Effector memory CD4-positive, alpha-beta T cell (primary cell): Measurements from ENCODE around the gene NCKIPSD.
A peak's percentile ranks its signal among the peaks of the same experiment; 100 is the strongest.
"Not testable (repeated sequence)": the region's sequence is repeated elsewhere in the genome, so short reads cannot be mapped to it uniquely, and the experiment has no call there.

Experiments used
- DNase-seq, 3 donors: peaks; one replicate each; pipeline ENCODE4 v3.0.0-alpha.2; 2020
- H3K27ac ChIP-seq: 2 replicates; pipeline ENCODE4 v1.7.0; 2013; ENCODE audit warnings: mild to moderate bottlenecking, low read length, moderate library complexity; ENCODE audit not compliant: insufficient read depth, poor library complexity, severe bottlenecking
- H3K27me3 ChIP-seq: replicated peaks from 2 replicates; pipeline ENCODE4 v1.7.0; 2013; ENCODE audit warnings: mild to moderate bottlenecking, low read length; ENCODE audit not compliant: insufficient read depth, control insufficient read depth, poor library complexity, severe bottlenecking
- H3K36me3 ChIP-seq: 2 replicates; pipeline ENCODE4 v1.7.0; 2013; ENCODE audit warnings: mild to moderate bottlenecking, low read length, moderate library complexity; ENCODE audit not compliant: control insufficient read depth, insufficient read depth
- H3K4me1 ChIP-seq: 2 replicates; pipeline ENCODE4 v1.7.0; 2013; ENCODE audit warnings: low read length, mild to moderate bottlenecking; ENCODE audit not compliant: control insufficient read depth, insufficient read depth, poor library complexity, severe bottlenecking
- H3K4me3 ChIP-seq: 2 replicates; pipeline ENCODE4 v1.7.0; 2013; ENCODE audit warnings: low read length, low read depth, mild to moderate bottlenecking; ENCODE audit not compliant: insufficient read depth, poor library complexity, severe bottlenecking
- H3K9me3 ChIP-seq: 2 replicates; pipeline ENCODE4 v1.7.0; 2013; ENCODE audit warnings: mild to moderate bottlenecking, low read length, moderate library complexity; ENCODE audit not compliant: control insufficient read depth
- total RNA-seq, 3 donors: gene quantifications; one replicate each; lab custom pipeline; 2026; lab: John Stamatoyannopoulos, UW

The NCKIPSD gene
- total RNA-seq: 12.3 to 15.1 (median 14.0) reads per million in 3 donors

GRCh38 chr3:48685603-48686511 is at the start of gene NCKIPSD:
Gene NCKIPSD (minus strand): TSS chr3:48685915. CDS start chr3:48685807, 108 bp downstream.
- no peaks in the 10 kb centered on the region for H3K27me3 ChIP-seq
- peak within 1 kb of the TSS; percentile 82 for H3K27ac ChIP-seq
- no peaks in the 10 kb centered on the region for H3K9me3 ChIP-seq
- peak; percentile 76 to 83 (median 83) for DNase-seq
- H3K4me1 ChIP-seq: peaks cover 12% of the 10 kb centered on the region
- peaks cover 49% of the 10 kb centered on the region for H3K36me3 ChIP-seq
- H3K4me3 ChIP-seq: peak within 1 kb of the TSS; percentile 79

- not testable (repeated sequence) for H3K27ac ChIP-seq, H3K4me3 ChIP-seq, H3K27me3 ChIP-seq, DNase-seq, H3K4me1 ChIP-seq, H3K9me3 ChIP-seq, H3K36me3 ChIP-seq
These were observed 49.5 kb upstream of the NCKIPSD start for GRCh38 chr3:48735075-48735767.

GRCh38 chr3:48734541-48734940 is 48.8 kb upstream of the NCKIPSD start:
- not testable (repeated sequence) for H3K4me1 ChIP-seq, H3K27me3 ChIP-seq, H3K27ac ChIP-seq, DNase-seq, H3K4me3 ChIP-seq, H3K36me3 ChIP-seq, H3K9me3 ChIP-seq

GRCh38 chr3:48733752-48734518 is 48.2 kb upstream of the NCKIPSD start:
- not testable (repeated sequence) for H3K4me3 ChIP-seq, H3K27ac ChIP-seq, H3K36me3 ChIP-seq, H3K9me3 ChIP-seq, DNase-seq, H3K4me1 ChIP-seq, H3K27me3 ChIP-seq

GRCh38 chr3:48727511-48727910 is 41.8 kb upstream of the NCKIPSD start:
- Histone ChIP-seq H3K36me3 (no peaks in the 10 kb centered on the region), H3K27ac (no peak overlapping the region), H3K9me3 (no peaks in the 10 kb centered on the region), H3K4me3 (no peak overlapping the region), H3K27me3 (no peaks in the 10 kb centered on the region), H3K4me1 (no peaks in the 10 kb centered on the region)
- no peak for DNase-seq

- DNase-seq, H3K4me1 ChIP-seq: not testable (repeated sequence)
These were observed 39.6 kb upstream of the NCKIPSD start for GRCh38 chr3:48725185-48725855.

GRCh38 chr3:48723725-48724124 is 38.0 kb upstream of the NCKIPSD start:
- H3K9me3 ChIP-seq: no peaks in the 10 kb centered on the region
- H3K27ac ChIP-seq: no peak overlapping the region
- DNase-seq: no peak
- no peaks in the 10 kb centered on the region for H3K36me3 ChIP-seq
- no peak overlapping the region for H3K4me3 ChIP-seq
- no peaks in the 10 kb centered on the region for H3K27me3 ChIP-seq
- no peaks in the 10 kb centered on the region for H3K4me1 ChIP-seq

More at GRCh38 chr3:48725185-48725855, 39.6 kb upstream of the NCKIPSD start:
- H3K27ac ChIP-seq, H3K9me3 ChIP-seq, H3K36me3 ChIP-seq, H3K4me3 ChIP-seq, H3K27me3 ChIP-seq: not testable (repeated sequence)

GRCh38 chr3:48723293-48723692 is 37.6 kb upstream of the NCKIPSD start:
- DNase-seq, H3K27me3 ChIP-seq, H3K4me1 ChIP-seq, H3K36me3 ChIP-seq, H3K27ac ChIP-seq, H3K9me3 ChIP-seq, H3K4me3 ChIP-seq: not testable (repeated sequence)

GRCh38 chr3:48716982-48717746 is 31.4 kb upstream of the NCKIPSD start, which contains the start of gene IP6K2:
Gene IP6K2 (minus strand): TSS chr3:48717221. CDS start chr3:48695291, 21,930 bp downstream.
- Histone ChIP-seq H3K4me3 (peak within 1 kb of the TSS; percentile 98), H3K36me3 (peaks cover 4% of the 10 kb centered on the region), H3K9me3 (no peaks in the 10 kb centered on the region), H3K27ac (peak within 1 kb of the TSS; percentile 90), H3K27me3 (no peaks in the 10 kb centered on the region), H3K4me1 (peaks cover 17% of the 10 kb centered on the region)
- DNase-seq: peak; percentile 97 to 98 (median 97)
